Motor neuron (in vitro differentiated cells): ENCODE measurements around the gene C6. TPM values are rescaled to one million over a fixed set of nuclear protein-coding genes. Genes with fewer than 3 reads are reported as not detected.
"Not testable (repeated sequence)": the region's sequence is repeated elsewhere in the genome, so short reads cannot be mapped to it uniquely, and the experiment has no call there.

Experiments used
- ATAC-seq, 8 experiments: fragments of 200-7000 bp; cut with Tn5 transposase; replicated peaks in 6 of 8; 2 replicates each; pipeline ENCODE4 v1.8.0; 2021; ENCODE audit warnings: mild to moderate bottlenecking in 8 of 8, moderate library complexity in 8 of 8
- H3K27ac ChIP-seq, 2 donors: fragments of 250-450 bp; sonication (Bioruptor Pico); 2 replicates each; pipeline ENCODE4 v1.9.0; 2021; ENCODE audit warnings: antibody characterized with exemption in 2 of 2, mild to moderate bottlenecking in 2 of 2, moderate library complexity in 1 of 2
- H3K4me1 ChIP-seq, 2 donors: fragments of 250-450 bp; sonication (Bioruptor Pico); replicated peaks in 1 of 2; 2 replicates each; pipeline ENCODE4 v1.6.1; 2021; ENCODE audit warnings: antibody characterized with exemption in 2 of 2, mild to moderate bottlenecking in 2 of 2, moderate library complexity in 1 of 2
- H3K4me3 ChIP-seq, 5 donors: fragments of 250-450 bp; sonication (Bioruptor Pico); 2 replicates each; pipeline ENCODE4 v1.9.0; 2021; ENCODE audit warnings: antibody characterized with exemption in 5 of 5, mild to moderate bottlenecking in 5 of 5, moderate library complexity in 4 of 5
- WGBS, 10 experiments: fragments of 450-650 bp; shearing (Covaris generic); methylation state at CpG; one replicate each; pipeline ENCODE4 v1.0.0; 2022; 5-methylcytosine and 5-hydroxymethylcytosine counted together
- in situ Hi-C, 9 experiments: fragments of 400-800 bp; cut with MboI; loops; one replicate each; pipeline ENCODE4 v1.15.0; 2021; ENCODE audit warnings: low sequenced_read_pairs in 9 of 9, low pct_unique_long_range_greater_than_20kb in 2 of 9; ENCODE audit not compliant: unreplicated experiment in 9 of 9
- total RNA-seq, 8 experiments: library from RNA; unstranded; fragments of 300-600 nt; gene quantifications; 2 replicates each; pipeline versions ENCODE4 v1.2.3 to v1.2.4, GENCODE V29; 2022

Gene C6
- total RNA-seq, 8 experiments from 2014 or later, result 0.28 to 3.6 (median 0.51) TPM; not detected in 3

GRCh38 chr5:41219658-41220269 is 6.4 kb upstream of the C6 start:
- no peaks in the 10 kb centered on the region for H3K4me1 ChIP-seq
- H3K27ac ChIP-seq, result no peak overlapping the region
- ATAC-seq, result no peak
- in situ Hi-C loops, result no loop called here
- 6 to 68% (median 40%) methylated on average over 1 to 2 of the region's 2 CpGs; no CpG with 5 or more reads in 2 of the 10 experiments for WGBS, 10 experiments
- no peak overlapping the region for H3K4me3 ChIP-seq

- ATAC-seq, result no peak
- in situ Hi-C loops, result no loop called here
- H3K4me3 ChIP-seq, result no peak overlapping the region
- H3K27ac ChIP-seq, result no peak overlapping the region
- 18 to 71% (median 35%) methylated on average over 1 of the region's 1 CpG; no CpG with 5 or more reads in 4 of the 10 experiments for WGBS, 10 experiments
- H3K4me1 ChIP-seq, result no peaks in the 10 kb centered on the region
These were observed 5.8 kb upstream of the C6 start for GRCh38 chr5:41218929-41219657.

GRCh38 chr5:41214182-41214581 is 850 bp upstream of the C6 start:
- no peak overlapping the region for H3K4me3 ChIP-seq

GRCh38 chr5:41212935-41213334 is 397 bp downstream of the C6 start:
- in situ Hi-C loops, result no loop called here
- H3K4me1 ChIP-seq, result no peaks in the 10 kb centered on the region
- WGBS, 10 experiments, result 10 to 100% (median 76%) methylated on average over 1 of the region's 1 CpG; no CpG with 5 or more reads in 2 of the 10 experiments
- no peak overlapping the region for H3K4me3 ChIP-seq
- ATAC-seq, result no peak
- no peak overlapping the region for H3K27ac ChIP-seq

More at GRCh38 chr5:41214182-41214581, 850 bp upstream of the C6 start:
- Histone ChIP-seq H3K4me1 (no peaks in the 10 kb centered on the region), H3K27ac (no peak overlapping the region)
- ATAC-seq, result no peak
- in situ Hi-C loops, result no loop called here

- Histone ChIP-seq H3K27ac (no peak overlapping the region), H3K4me3 (no peak overlapping the region), H3K4me1 (no peaks in the 10 kb centered on the region)
- in situ Hi-C loops, result no loop called here
- ATAC-seq, result no peak
- WGBS, 10 experiments, result 33 to 100% (median 80%) methylated on average over 1 to 4 of the region's 4 CpGs; no CpG with 5 or more reads in 1 of the 10 experiments
These were observed 1.9 kb downstream of the C6 start for GRCh38 chr5:41211417-41211816.

GRCh38 chr5:41205475-41205874 is 7.9 kb downstream of the C6 start:
- ATAC-seq, H3K4me1 ChIP-seq: not testable (repeated sequence)
- WGBS, 10 experiments, result 85 to 92% (median 88%) methylated on average over 2 to 4 of the region's 8 CpGs; no CpG with 5 or more reads in 7 of the 10 experiments

GRCh38 chr5:41203033-41203432 is 10.3 kb downstream of the C6 start:
- 0 to 100% (median 71%) methylated on average over 1 to 2 of the region's 2 CpGs; no CpG with 5 or more reads in 3 of the 10 experiments for WGBS, 10 experiments
- Histone ChIP-seq H3K4me1 (no peaks in the 10 kb centered on the region), H3K27ac (no peak overlapping the region), H3K4me3 (no peak overlapping the region)
- in situ Hi-C loops, result no loop called here
- peak in 2 of 8 experiments; percentile 78 to 91 for ATAC-seq

More at GRCh38 chr5:41205475-41205874, 7.9 kb downstream of the C6 start:
- H3K27ac ChIP-seq, H3K4me3 ChIP-seq, in situ Hi-C loops: not testable (repeated sequence)

DNA sequence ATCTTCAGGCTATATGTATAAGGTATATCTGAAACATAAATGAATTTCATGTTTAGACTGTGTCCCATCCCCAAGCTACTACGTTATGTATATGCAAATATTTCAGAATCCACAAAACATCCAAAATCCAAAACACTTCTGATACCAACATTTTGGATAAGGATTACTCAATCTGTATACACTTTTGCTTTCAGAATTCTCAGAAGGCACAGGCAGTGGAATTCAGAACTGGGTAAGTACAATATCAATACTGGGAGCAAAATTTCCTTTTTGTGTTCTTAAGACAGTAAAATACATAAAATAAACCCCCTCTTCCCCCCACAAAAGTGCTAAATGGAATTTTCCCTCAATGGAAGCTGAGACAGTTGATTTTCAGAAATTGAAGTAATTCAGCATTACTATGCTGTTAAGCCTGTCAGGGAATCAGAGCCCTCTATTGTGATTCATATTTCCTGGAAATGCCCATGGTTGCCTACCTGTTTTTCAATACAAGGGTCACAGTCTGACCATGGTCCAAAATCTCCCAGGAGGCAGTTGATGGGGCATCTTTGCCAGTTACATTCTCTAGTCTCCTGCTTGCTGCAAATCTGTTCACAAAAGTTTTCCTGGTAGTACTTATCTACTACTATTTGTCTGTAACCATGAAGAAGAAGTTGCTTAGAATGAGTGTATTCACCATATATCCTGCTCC is 12.1 kb downstream of the C6 start:
- Histone ChIP-seq H3K4me1 (no peaks in the 10 kb centered on the region), H3K4me3 (no peak overlapping the region), H3K27ac (no peak overlapping the region)
- in situ Hi-C loops, result no loop called here
- WGBS, 10 experiments, result 14 to 83% (median 33%) methylated on average over 1 of the region's 1 CpG; no CpG with 5 or more reads in 3 of the 10 experiments
- ATAC-seq, result no peak

- no peak for ATAC-seq
- no peaks in the 10 kb centered on the region for H3K4me1 ChIP-seq
- no peak overlapping the region for H3K27ac ChIP-seq
- WGBS, 10 experiments, result 5 to 80% (median 46%) methylated on average over 1 to 2 of the region's 2 CpGs; no CpG with 5 or more reads in 2 of the 10 experiments
- in situ Hi-C loops, result no loop called here
- H3K4me3 ChIP-seq, result no peak overlapping the region
These were observed 12.8 kb downstream of the C6 start for GRCh38 chr5:41200506-41200905.

DNA sequence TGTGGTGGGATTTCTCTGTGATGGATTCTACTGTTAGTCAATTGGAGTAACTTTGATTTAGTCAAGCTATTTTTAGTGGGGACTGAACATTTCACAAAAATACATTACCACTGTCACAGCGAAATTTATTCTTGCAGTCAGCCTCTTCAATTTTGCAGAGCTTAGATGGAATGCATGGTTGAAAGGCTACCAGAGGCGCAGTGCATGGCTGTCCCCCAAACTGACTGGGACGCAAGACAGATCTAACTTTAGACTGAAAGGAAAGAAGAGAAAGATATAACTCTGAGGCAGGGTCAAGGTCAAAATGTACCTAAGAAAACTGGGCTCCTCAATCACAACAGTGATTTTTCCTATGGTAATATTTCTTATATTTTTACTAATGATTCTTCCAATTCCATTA is 13.7 kb downstream of the C6 start:
- in situ Hi-C loops, result no loop called here
- Histone ChIP-seq H3K4me3 (no peak overlapping the region), H3K27ac (no peak overlapping the region), H3K4me1 (no peaks in the 10 kb centered on the region)
- WGBS, 10 experiments, result 8 to 100% (median 80%) methylated on average over 1 to 3 of the region's 3 CpGs
- ATAC-seq, result no peak

DNA sequence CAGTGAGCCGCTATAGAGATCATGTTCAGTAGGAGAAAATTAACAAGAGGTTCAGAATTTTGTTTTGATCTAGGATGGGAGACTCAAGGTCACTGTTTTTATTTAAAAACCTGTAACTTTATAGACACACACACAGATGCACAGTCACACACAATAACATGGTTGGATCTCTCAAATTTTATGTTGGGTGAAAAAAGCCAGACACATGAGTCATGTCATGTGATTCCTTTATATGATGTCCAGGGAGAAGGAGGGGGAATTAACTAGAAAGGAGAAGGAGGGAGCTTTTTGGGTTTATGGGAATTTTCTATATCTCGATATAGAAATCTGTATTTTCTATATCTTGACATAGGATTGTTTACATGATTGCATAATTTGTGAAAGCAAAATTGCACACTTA is 17.1 kb downstream of the C6 start:
- in situ Hi-C loops, result no loop called here
- no peak for ATAC-seq
- no peak overlapping the region for H3K4me3 ChIP-seq
- no peaks in the 10 kb centered on the region for H3K4me1 ChIP-seq
- WGBS, 10 experiments, result 60 to 100% (median 79%) methylated on average over 1 to 2 of the region's 2 CpGs
- no peak overlapping the region for H3K27ac ChIP-seq

GRCh38 chr5:41195228-41195627 is 18.1 kb downstream of the C6 start:
- Histone ChIP-seq H3K4me1 (no peaks in the 10 kb centered on the region), H3K27ac (no peak overlapping the region), H3K4me3 (no peak overlapping the region)
- 14 to 100% (median 94%) methylated on average over 1 of the region's 1 CpG; no CpG with 5 or more reads in 2 of the 10 experiments for WGBS, 10 experiments
- peak in 1 of 8 experiments; percentile 28 for ATAC-seq
- in situ Hi-C loops, result no loop called here

DNA sequence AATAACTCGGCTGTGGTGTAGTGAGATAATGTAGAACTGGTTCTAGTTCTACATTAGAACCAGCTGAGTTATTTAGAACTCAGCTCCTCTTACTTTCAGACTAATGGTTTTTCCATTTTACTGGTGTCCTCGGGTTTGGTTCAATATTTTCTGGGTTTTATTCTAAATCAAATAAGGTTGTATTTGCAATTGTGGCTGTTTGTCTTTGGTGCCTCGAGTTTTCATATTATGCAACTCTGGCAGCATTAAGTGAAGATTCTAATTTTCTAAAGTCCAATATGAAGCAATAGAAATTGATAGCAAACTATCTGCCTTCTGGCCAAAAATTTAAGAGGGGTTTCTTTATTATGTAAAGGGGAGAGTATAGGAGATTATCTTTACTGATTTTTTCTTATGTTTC is 19.0 kb downstream of the C6 start:
- no peak for ATAC-seq
- Histone ChIP-seq H3K4me3 (no peak overlapping the region), H3K4me1 (no peaks in the 10 kb centered on the region), H3K27ac (no peak overlapping the region)
- WGBS, 10 experiments, result 17 to 100% (median 54%) methylated on average over 1 to 3 of the region's 3 CpGs
- in situ Hi-C loops, result no loop called here
